ENCODE measurements around the gene SOS2. TPM values are rescaled to one million over a fixed set of nuclear protein-coding genes. Genes with fewer than 3 reads are reported as not detected.

Gene SOS2
- total and polyA plus RNA-seq, 12 donors = 6.1 to 39.1 (median 27.8) TPM

DNA sequence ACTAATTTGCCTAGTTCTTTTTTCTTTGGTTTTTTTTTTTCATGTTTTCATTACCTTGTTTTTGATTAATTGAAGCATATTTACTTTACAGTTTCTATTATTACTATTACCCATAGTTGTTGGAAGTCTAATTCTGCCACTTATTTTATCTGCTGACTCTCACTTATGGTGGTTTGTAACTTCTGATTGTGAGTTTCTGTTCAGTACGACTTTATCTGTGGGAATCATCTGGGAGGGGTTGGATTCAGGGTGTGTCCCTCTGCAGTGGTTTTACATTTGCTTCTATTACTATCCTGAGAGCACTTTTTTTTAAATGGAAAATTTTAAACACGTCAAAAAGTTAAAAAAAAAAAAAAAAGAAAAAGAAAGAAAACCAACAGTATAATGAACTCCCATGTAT is 26.4 kb upstream of the SOS2 start:
- WGBS, 4 donors = 64 to 71% (median 67%) methylated on average over 2 of the region's 2 CpGs
- H3K4me1 ChIP-seq (replicated peaks in 1 of 2) = no peaks in the 10 kb centered on the region
- H3K4me3 ChIP-seq = no peak overlapping the region
- DNase-seq = no peak
- H3K27me3 ChIP-seq = no peaks in the 10 kb centered on the region
- TF ChIP-seq, protein P1, sequence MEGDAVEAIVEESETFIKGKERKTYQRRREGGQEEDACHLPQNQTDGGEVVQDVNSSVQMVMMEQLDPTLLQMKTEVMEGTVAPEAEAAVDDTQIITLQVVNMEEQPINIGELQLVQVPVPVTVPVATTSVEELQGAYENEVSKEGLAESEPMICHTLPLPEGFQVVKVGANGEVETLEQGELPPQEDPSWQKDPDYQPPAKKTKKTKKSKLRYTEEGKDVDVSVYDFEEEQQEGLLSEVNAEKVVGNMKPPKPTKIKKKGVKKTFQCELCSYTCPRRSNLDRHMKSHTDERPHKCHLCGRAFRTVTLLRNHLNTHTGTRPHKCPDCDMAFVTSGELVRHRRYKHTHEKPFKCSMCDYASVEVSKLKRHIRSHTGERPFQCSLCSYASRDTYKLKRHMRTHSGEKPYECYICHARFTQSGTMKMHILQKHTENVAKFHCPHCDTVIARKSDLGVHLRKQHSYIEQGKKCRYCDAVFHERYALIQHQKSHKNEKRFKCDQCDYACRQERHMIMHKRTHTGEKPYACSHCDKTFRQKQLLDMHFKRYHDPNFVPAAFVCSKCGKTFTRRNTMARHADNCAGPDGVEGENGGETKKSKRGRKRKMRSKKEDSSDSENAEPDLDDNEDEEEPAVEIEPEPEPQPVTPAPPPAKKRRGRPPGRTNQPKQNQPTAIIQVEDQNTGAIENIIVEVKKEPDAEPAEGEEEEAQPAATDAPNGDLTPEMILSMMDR (IDR thresholded peaks at IDR 0.05) = no peak
- TF ChIP-seq POLR2A (IDR thresholded peaks at IDR 0.05) = no peak
- H3K9me3 ChIP-seq (replicated peaks in 1 of 3) = no peaks in the 10 kb centered on the region
- H3K27ac ChIP-seq = no peak overlapping the region
- H3K36me3 ChIP-seq (replicated peaks in 1 of 2) = no peaks in the 10 kb centered on the region
- intact Hi-C loops (cut with DNase I) = no loop called here

- no peaks in the 10 kb centered on the region for H3K36me3 ChIP-seq (replicated peaks in 1 of 2)
- intact Hi-C loops (cut with DNase I) = no loop called here
- H3K4me1 ChIP-seq (replicated peaks in 1 of 2) = no peaks in the 10 kb centered on the region
- no peak overlapping the region for H3K27ac ChIP-seq
- no peaks in the 10 kb centered on the region for H3K9me3 ChIP-seq (replicated peaks in 1 of 3)
- no peak for TF ChIP-seq POLR2A (IDR thresholded peaks at IDR 0.05)
- TF ChIP-seq, protein P1 (IDR thresholded peaks at IDR 0.05) = no peak
- DNase-seq = no peak
- H3K4me3 ChIP-seq = no peak overlapping the region
- 95 to 99% (median 96%) methylated on average over 3 of the region's 3 CpGs for WGBS, 4 donors
- H3K27me3 ChIP-seq = no peaks in the 10 kb centered on the region
Observed at GRCh38 chr14:50254248-50254647, 22.9 kb upstream of the SOS2 start.

DNA sequence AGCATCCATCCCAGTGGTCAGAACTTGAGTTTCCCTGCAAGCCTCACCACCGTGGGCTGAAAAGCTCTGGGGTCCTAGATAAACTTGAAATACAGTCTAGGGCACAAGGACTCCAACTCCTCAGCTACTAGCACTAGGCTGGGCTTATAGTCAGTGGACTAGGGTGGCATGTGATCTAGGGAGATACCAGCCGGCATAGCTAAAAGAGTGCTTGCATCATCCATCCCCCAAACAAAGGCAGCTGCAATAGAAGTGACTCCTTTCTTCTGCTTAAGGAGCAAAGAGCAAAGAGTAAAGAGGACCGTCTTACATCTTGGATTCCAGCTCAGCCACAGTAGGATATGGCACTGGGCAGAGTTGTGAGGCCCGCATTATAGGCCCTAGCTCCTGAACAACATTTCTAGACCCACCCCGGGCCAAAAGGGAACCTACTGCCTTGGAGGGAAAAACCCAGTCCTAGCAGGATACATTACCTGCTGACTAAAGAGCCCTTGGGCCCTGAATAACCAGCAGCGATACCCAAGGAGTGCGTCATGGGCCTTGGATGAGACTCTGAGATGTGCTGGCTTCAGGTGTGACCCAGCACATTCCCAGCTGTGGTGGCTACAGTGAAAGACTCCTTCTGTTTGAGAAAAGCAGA is 17.9 kb upstream of the SOS2 start:
- intact Hi-C loops (cut with DNase I) = no loop called here
- Histone ChIP-seq H3K36me3 (replicated peaks in 1 of 2) (no peaks in the 10 kb centered on the region), H3K27me3 (no peaks in the 10 kb centered on the region), H3K4me3 (no peak overlapping the region), H3K4me1 (replicated peaks in 1 of 2) (no peaks in the 10 kb centered on the region), H3K27ac (no peak overlapping the region), H3K9me3 (replicated peaks in 1 of 3) (no peaks in the 10 kb centered on the region)
- TF ChIP-seq, protein P1 (IDR thresholded peaks at IDR 0.05) = no peak
- TF ChIP-seq POLR2A (IDR thresholded peaks at IDR 0.05) = no peak
- 85 to 95% (median 93%) methylated on average over 6 to 7 of the region's 7 CpGs for WGBS, 4 donors
- DNase-seq = no peak

- 75 to 96% (median 85%) methylated on average over 3 of the region's 3 CpGs for WGBS, 4 donors
- Histone ChIP-seq H3K4me3 (no peak overlapping the region), H3K27ac (no peak overlapping the region), H3K36me3 (replicated peaks in 1 of 2) (no peaks in the 10 kb centered on the region), H3K4me1 (replicated peaks in 1 of 2) (no peaks in the 10 kb centered on the region), H3K9me3 (replicated peaks in 1 of 3) (no peaks in the 10 kb centered on the region), H3K27me3 (no peaks in the 10 kb centered on the region)
- TF ChIP-seq, protein P1 (IDR thresholded peaks at IDR 0.05) = no peak
- TF ChIP-seq POLR2A (IDR thresholded peaks at IDR 0.05) = no peak
- DNase-seq = no peak
- intact Hi-C loops (cut with DNase I) = no loop called here
Observed at GRCh38 chr14:50247245-50247644, 15.9 kb upstream of the SOS2 start.

Measured in adrenal gland (tissue), 12 donors.